Measurements from ENCODE around the gene GRID2. TPM values are rescaled to one million over a fixed set of nuclear protein-coding genes. Genes with fewer than 3 reads are reported as not detected.

Gene GRID2
- total RNA-seq, 6 experiments from 2014 or later: not detected

DNA sequence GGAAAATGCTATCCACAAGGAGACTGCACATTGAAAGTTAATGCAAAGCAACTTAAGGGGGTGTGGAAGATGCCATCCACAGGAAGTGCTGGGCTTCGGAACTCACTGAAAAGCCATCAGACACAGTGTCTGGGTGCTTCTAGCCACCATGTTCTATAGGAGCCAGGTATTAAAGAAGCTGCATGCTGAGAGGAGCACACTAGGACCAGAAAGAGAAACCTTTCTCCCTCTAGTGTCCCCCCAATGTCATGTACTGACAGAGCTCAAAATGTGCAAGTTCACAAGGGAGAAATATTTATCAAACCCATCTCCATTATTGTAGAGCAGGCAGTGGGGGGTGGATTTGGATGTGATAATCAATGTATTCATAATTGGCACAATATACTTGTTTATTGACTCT, 510.9 kb downstream of the GRID2 start:
- DNase-seq (no peak), ATAC-seq (no peak)
- WGBS (ENCODE audit: insufficient coverage, low coverage, low lambda C conversion rate, missing lambda C conversion rate): no CpG with 5 or more reads among the region's 1 CpG
- Histone ChIP-seq H3K4me1 (no peaks in the 10 kb centered on the region), H3K27me3 (no peaks in the 10 kb centered on the region), H3K36me3 (no peaks in the 10 kb centered on the region), H3K4me3 (no peak overlapping the region), H3K27ac (no peak overlapping the region), H3K9me3 (no peaks in the 10 kb centered on the region)
- intact Hi-C loops (cut with DNase I): no loop called here
- no peak for TF ChIP-seq POLR2A (IDR thresholded peaks at IDR 0.05)
- TF ChIP-seq, protein P1, sequence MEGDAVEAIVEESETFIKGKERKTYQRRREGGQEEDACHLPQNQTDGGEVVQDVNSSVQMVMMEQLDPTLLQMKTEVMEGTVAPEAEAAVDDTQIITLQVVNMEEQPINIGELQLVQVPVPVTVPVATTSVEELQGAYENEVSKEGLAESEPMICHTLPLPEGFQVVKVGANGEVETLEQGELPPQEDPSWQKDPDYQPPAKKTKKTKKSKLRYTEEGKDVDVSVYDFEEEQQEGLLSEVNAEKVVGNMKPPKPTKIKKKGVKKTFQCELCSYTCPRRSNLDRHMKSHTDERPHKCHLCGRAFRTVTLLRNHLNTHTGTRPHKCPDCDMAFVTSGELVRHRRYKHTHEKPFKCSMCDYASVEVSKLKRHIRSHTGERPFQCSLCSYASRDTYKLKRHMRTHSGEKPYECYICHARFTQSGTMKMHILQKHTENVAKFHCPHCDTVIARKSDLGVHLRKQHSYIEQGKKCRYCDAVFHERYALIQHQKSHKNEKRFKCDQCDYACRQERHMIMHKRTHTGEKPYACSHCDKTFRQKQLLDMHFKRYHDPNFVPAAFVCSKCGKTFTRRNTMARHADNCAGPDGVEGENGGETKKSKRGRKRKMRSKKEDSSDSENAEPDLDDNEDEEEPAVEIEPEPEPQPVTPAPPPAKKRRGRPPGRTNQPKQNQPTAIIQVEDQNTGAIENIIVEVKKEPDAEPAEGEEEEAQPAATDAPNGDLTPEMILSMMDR (IDR thresholded peaks at IDR 0.05): no peak

DNA sequence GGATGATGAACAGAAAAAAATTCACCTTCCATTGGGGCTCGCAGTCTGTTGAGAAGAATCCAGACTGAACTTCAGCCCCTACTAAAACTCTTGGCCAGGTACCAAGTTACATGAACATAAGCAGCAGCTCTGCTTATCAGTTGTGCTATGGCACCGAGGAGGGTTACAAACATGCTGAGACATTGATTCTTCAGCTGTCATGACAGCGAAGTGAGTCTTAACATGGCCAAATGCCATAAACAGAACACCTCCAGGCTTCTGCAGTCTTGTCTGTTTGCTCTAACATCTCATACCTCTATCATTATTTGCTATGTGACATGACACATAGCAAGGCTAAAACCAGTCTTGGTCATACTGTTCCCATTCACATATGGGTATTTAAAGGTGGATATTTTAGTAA, 521.5 kb downstream of the GRID2 start:
- ATAC-seq: no peak
- no peak overlapping the region for H3K27ac ChIP-seq
- H3K4me3 ChIP-seq: no peak overlapping the region
- no peak for DNase-seq
- intact Hi-C loops (cut with DNase I): no loop called here
- 30% methylated on average over 3 of the region's 3 CpGs for WGBS (ENCODE audit: insufficient coverage, low coverage, low lambda C conversion rate, missing lambda C conversion rate)
- no peaks in the 10 kb centered on the region for H3K4me1 ChIP-seq
- H3K9me3 ChIP-seq: no peaks in the 10 kb centered on the region
- H3K27me3 ChIP-seq: no peaks in the 10 kb centered on the region
- TF ChIP-seq POLR2A (IDR thresholded peaks at IDR 0.05): no peak
- TF ChIP-seq, protein P1 (IDR thresholded peaks at IDR 0.05): no peak
- H3K36me3 ChIP-seq: no peaks in the 10 kb centered on the region

DNA sequence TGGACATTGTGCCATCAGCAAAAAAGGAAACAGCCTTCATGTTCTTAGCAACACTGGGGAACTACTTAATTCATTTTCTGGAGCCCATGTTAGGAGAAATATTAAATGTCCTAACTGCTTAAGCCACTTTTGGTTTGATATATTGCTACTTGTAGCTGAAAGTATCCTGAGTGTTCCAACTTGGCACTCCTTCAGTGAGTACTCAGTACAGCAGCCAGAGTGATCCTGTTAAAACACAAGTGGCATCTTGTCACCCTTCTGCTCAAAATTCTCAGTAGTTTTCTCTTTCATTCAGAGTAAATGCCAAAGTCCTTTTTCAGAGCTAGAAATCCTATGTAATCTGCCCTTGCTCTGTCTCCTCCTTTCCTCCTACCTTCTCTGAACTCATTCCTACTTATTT, 522.0 kb downstream of the GRID2 start:
- Histone ChIP-seq H3K9me3 (no peaks in the 10 kb centered on the region), H3K4me1 (no peaks in the 10 kb centered on the region), H3K4me3 (no peak overlapping the region), H3K27me3 (no peaks in the 10 kb centered on the region), H3K36me3 (no peaks in the 10 kb centered on the region), H3K27ac (no peak overlapping the region)
- no peak for TF ChIP-seq POLR2A (IDR thresholded peaks at IDR 0.05)
- TF ChIP-seq, protein P1 (IDR thresholded peaks at IDR 0.05): no peak
- intact Hi-C loops (cut with DNase I): no loop called here
- ATAC-seq (no peak), DNase-seq (no peak)

DNA sequence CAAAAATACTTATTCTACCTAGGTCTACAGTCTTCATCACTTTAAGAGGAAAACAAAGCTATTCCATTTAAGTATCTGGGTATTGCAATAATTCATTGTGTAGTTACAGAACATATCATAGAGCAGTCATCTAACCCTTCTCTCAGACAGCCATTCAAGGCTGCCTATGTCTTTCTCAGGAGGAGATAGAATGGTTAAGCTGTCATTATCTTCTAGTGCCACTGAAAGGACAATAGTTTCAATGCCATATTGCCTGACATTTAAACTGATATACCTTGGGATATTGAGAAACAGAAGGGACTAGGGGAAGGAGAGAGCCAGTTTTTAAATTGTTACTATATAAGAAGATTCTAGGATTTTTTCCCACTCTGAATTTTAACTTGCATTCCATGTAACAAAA, 527.0 kb downstream of the GRID2 start:
- TF ChIP-seq, protein P1 (IDR thresholded peaks at IDR 0.05): no peak
- TF ChIP-seq POLR2A (IDR thresholded peaks at IDR 0.05): no peak
- intact Hi-C loops (cut with DNase I): no loop called here
- Histone ChIP-seq H3K36me3 (no peaks in the 10 kb centered on the region), H3K4me1 (no peaks in the 10 kb centered on the region), H3K27me3 (no peaks in the 10 kb centered on the region), H3K4me3 (no peak overlapping the region), H3K9me3 (no peaks in the 10 kb centered on the region), H3K27ac (no peak overlapping the region)
- DNase-seq (no peak), ATAC-seq (no peak)

DNA sequence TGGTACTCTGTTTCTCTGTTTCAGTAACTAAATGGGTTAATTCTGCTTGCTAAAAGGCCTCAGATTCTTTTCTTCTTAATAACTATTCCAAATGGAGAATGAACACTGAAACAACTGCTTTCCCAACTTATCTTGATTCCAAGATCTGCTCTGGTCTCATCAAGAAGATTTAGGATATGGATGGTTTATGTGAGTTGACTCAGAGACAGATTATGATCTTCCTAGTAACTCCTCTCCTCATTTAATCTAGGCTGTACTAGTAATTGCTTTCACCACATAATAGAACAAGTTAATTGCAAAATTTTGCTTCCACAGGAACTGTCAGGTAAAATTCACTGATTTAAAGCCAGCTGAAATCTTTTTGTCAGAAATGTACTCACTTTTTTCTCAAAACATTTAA, 537.1 kb downstream of the GRID2 start:
- no peaks in the 10 kb centered on the region for H3K9me3 ChIP-seq
- no peak overlapping the region for H3K4me3 ChIP-seq
- H3K4me1 ChIP-seq: no peaks in the 10 kb centered on the region
- DNase-seq: no peak
- TF ChIP-seq, protein P1 (IDR thresholded peaks at IDR 0.05): no peak
- TF ChIP-seq POLR2A (IDR thresholded peaks at IDR 0.05): no peak
- no peak overlapping the region for H3K27ac ChIP-seq
- H3K27me3 ChIP-seq: no peaks in the 10 kb centered on the region
- intact Hi-C loops (cut with DNase I): no loop called here
- ATAC-seq: no peak
- no peaks in the 10 kb centered on the region for H3K36me3 ChIP-seq
